COR-L47 (cell line): ENCODE results near the gene RGCC.

Source experiments
- DNase-seq: peaks from one replicate; lab custom pipeline; 2025; lab: John Stamatoyannopoulos, UW

Gene RGCC

DNA sequence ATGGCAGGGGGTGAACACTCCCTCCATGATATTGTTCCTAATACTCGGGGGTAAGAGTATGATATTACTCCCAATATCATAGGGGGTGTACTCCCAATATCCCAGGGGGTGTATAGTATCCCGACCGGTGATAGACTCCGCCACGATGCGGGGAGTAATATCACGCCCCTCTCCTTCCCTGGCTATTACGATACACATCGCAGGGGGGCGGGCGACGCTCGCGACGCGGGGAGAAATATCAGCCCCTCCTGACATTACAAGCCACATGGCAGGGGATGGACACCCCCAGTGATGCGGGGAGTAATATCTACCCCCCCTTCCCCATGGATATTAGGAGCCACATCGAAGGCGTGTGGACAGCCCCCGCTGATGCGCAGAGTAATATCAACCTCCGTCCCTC lies 3.2 kb upstream of the RGCC start:
- no peak for DNase-seq

DNA sequence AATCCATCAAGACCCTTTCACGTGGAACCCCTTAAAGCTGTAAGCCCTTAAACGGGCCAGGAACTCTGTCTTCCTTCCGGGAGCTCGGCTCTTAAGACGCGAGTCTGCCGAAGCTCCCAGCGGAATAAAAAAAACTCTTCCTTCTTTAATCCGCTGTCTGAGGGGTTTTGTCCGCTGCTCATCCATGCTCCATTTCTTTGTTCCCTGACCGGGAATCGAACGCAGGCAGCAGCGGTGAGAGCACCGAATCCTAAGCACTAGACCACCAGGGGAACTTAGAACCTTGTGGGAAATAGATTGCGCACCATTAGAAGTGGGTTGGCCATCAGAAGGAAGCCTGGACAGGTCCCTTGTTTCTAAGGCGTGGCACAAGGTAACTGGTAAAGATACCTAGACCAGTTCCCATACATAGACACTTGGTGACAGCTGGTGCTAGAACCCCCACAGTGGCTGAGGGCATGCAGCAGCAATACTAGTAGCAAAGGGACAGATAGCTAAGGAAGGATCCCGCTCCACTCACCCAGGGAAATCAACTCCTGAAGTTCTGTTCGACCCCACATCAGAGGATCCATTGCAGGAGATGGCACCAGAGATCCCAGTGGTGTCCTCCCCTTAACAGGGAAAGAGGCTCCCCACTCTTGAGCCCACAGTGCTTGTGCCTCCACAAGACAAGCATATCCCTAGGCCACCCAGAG lies 1.5 kb upstream of the RGCC start:
- no peak for DNase-seq

DNA sequence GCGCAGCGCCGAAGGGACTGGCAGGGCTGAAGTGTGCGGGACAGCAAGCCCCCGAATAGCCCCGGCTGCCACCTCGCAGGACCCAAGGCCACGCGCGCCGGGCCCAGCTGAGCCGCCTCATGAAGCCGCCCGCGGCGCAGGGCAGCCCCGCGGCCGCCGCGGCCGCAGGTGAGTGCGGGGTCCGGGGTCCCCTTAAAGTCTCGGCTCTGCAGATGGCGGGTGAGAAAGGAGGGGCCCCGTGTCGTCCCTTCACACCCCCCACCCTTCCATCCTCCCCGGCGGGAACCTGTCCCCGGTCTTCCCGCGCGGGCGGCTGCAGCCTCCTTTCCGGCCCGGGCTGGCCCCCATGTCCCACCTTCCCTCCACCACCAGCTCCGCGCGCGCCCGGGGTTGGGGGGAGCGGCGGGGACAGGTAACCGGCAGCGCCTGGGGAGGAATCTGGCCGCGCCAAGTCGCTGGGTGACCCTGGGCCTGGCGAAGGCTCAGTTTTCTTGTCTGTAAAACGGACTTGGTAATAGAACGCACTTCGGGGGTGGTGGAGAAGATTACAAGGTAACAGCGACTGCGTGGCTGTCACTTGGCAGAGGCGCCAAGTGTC lies 338 bp downstream of the RGCC start:
- DNase-seq, result no peak

DNA sequence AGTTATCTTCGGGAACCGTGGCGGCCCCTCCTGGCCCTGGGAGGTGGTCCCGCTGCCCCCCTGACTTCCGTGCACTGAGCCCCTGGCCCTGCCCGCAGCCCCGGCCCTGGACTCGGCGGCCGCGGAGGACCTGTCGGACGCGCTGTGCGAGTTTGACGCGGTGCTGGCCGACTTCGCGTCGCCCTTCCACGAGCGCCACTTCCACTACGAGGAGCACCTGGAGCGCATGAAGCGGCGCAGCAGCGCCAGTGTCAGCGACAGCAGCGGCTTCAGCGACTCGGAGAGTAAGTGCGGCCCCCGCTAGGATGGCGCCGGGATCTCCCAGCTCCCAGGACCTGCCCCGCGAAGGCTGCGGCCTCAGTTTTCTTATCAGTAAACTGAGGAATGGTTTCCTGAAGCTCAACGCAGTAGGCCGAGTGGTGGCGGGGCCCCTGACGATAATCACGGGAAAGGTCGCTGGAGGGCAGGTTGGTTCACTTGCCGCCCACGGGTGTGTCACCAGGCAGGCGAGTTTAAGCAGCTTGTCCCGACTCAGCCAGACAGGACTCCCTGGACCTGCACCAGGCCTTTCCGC lies 924 bp downstream of the RGCC start:
- DNase-seq, result peak; percentile 32

DNA sequence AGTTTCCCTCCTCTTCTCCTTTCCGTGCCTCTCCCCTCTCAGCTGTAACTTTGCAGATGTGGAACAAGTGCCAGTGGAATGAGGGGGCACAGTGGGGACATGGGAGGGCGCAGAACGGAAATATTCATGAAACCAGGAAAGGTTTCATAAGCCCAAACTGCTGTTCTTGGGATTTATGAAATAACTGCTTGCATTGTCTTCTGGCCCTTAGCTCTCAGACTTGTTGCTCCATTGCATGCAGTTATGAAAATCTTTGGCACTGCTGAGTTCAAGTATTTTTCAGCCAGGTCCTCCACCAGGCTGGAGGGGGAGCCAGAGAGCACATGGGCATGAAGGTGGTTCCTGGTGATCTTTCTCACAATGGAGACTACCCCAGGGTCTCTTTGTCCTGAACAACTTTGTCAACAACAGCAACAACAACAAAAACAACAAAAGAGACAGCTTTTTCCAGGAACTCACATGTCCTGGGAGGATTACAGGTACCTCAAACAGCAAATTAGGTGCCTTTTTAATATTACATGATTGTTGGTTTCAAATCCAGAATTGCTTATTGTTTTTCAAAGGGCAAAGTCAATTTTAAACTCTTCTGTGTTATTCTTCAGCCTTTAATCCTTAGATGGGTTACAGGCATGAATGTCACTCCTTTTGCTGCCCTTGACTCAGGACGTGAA lies 1.5 kb downstream of the RGCC start:
- DNase-seq, result no peak

DNA sequence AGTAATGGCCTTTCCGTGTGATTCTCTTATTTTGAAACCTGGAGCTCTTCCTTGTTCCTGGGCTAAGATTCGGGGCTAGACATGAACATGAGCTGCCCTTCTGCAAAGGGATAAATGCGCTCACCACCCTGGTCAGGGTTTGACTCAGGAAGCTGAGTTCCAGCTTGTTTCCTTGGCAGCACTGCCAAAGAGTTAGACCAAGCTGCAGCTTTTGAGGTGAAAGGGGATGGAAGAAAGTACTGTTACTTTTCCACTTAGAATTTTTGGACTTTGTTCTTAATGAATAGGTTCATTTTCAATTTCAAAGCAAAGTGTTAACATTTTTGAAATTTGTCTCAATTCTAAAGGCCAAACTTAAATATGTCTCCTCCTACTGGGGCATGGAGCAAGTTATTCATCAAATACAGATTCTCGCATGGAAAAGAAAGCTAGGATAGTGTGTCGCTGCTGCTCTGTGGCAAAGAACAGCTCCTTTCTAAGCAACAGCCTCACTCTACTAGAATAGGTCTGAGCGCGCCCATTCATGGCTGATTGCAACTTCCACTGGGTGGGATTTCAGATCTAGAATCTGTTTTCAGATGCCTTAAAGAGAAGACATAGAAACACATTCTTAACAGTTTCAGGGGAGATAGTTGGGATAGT lies 2.2 kb downstream of the RGCC start:
- DNase-seq, result no peak

DNA sequence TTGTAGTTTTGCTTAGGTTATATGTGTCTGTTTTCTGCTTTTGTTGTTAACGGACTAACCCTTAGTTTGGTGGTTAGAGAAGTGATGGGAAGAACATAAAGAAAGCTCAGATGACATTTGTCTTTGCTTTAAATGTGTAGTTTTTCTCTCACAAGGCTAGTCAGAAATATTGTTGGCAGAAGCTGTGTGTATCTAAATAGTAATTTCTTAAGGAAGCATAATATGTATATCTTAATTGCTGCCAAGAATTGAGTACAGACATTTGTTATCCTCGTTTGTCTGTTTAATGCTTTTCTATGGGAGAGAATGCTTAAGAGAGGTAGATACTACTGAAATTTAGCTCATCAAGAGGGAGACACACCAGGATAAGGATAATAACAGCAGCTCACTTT lies 2.7 kb downstream of the RGCC start:
- no peak for DNase-seq

DNA sequence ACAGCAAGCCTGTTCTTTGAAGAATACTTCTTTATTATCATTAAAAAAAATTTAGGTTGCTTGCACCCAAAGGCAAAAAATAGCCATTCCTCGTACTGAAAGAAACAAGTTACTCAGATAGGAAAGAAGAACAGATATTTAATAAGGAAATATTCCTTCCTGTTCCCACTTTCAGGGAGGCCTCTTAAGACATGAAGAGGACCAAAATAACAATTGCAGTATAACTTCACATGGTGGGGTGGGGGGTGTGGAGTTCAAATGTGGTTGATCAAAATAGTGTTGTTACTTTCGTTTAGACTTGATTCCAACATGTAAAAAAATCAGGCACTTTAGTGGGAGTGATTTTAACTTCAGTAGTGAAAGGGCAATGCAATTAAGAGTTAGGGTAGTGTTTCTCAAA lies 3.6 kb downstream of the RGCC start:
- no peak for DNase-seq

DNA sequence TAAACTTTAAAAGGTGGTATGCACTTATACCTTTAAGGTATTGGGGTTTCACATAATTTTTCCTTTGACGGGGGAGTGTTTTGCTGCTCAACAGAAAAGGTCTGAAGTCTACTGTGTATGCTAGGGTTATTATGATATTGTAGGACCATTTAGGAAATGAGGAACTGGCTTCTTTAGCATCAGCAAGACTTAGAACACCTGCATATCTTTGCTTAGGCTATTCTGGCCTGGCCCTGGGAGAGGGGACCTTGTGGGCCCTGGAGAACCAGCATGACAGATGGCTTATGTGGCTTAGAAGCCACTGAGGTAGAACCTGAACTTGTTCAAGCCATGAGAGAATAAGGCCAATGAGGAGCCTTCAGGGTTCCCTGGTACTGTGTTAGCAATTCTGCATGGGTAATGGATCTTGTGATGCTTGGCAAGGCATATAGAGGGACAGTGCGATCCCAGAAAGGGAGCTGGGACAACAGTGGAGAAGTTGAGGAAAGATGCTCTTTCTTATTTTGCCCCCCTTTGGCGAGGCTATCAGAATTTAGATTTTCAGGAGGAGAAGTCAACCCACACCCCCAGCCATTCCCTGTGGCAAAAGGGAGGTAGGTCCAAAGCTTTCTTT lies 4.3 kb downstream of the RGCC start:
- DNase-seq, result no peak

DNA sequence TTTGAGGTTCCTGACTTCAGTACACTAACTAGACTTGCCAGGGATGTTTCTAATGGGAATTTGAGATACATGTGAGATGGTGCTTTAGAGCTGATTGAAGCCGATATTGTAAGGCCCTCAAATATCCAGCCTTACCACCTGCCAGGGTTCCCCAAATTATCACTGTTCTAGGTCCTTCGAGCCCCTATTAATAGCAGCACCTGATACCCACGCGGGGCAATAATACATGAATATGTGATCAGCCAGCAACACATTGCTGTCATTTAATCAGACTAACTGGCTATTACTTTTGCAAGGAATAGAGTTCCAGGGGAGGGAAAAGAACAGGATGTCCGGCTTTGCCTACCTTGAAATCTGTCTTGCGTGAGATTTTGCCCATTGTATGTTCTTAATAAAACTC lies 5.1 kb downstream of the RGCC start:
- no peak for DNase-seq

DNA sequence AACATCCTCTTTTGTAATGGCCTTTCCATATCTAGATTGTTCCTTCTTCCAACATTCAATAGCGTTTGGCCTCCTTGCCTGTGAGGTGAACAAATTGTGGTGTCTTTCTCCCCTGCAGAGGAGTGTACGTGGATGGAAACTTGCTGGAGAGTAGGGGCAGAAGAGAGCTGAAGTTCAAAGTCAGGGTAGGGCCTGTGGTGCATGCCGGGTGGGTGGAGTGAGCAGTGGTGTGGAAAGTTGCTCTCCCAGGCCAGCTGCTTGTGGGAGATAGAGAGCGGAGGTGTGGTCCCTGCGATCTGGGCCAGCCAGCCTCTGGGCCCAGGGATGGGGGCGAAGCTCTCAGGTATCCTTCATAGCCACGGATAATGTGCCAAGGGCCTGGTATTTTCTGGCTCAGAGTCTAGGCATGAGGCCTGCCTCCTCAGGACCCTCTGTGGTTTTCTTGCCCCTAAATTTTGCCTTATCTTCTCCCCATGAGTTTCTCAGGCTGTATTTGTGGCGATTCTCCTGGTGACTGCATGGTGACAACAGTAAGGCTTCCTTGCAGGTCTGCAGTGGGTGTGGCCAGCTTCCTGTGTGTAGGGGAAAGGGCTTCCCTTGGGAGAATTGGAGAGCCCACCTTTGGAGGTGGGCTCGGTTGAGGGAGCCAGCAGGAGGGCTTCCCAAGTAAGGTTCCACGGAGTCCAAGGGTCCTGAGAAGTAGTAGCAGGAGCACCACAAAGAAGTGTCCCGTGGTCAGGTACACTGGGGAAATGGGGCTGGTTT lies 6.7 kb downstream of the RGCC start:
- no peak for DNase-seq

DNA sequence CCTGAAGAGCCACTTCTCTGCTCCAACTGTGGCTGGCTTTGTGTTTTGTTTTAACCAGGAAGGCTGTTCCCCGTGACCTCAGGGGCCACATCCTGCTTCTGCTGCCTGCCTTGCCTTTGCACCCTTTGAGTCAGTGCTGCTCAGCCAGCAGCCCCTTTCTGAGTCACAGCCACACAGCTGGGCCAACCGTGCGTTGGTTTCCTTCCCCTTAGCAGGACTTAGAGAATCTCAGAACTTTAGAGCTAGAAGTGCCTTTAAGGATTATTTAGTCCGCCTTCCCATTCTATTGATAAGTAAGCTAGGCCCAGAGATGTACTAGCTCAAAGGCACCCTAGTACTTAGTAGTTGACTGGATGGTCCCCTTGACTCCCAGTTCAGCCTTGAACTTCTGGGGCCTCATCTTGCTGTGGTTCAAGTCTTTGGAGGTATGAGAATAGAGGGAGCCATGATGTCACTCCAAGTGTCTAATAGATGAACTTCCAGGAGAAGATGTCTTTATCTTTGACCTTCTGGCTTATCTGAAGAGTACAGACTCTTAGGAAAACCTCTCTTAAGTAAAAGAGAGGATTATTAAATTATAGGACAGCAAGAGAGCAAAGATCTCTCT lies 8.0 kb downstream of the RGCC start:
- DNase-seq, result no peak

DNA sequence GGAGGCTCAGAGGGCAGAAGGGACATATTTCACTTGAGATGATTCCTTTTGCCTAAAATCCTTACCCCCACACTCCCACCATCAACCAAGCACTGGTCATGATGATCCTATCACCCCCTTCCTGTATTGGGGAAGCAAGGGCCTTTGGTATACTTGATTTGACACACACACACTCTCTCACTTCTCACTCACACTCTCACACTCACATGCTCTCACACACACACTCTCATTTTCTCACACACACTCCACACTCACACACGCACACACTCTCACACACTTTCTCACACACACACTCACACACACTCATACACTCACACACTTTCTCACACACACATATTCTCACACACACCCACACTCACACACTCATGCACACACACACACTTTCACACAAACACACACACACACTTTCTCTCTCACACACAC lies 8.6 kb downstream of the RGCC start:
- no peak for DNase-seq

DNA sequence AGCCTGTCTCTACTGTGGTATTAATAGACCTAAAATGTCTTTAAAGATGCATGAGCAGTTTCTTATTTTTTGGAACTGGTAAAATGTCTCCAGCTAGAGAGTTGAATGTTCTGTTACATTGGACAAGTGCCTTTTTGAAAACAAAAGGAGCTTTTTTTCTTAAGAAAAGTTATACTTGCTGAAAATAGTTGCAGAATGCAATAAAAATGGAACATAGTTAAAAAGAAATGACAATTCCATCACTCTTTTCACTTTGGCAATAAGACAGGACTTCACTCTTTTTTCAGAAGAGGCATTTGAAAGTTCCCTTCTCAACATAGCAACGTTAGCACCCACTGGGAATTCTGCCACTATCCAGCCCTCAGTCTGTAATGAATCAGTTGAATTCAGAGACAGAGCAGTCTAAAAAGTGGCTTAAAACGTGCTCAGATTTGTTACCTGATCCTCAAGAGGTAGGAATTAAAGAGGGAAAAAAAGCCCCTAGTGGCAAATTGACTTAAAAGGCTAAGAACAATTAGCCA lies 10.1 kb downstream of the RGCC start:
- no peak for DNase-seq

DNA sequence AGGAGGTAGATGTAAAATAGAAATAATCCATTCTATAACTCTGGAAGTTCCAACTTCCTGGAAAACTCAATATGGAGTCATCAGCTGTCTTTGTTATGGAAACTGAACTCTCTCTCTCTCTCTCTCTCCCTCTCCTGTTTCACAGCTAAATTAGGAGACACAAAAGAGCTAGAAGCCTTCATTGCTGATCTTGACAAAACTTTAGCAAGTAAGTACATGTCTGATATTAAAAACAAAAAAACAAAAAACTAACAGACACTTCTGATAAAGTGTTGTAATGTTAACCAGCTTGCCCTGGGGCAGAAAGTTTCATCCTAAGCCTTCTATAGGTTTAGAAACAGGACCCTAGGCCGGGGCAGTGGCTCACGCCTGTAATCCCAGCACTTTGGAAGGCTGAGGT lies 11.3 kb downstream of the RGCC start:
- no peak for DNase-seq

DNA sequence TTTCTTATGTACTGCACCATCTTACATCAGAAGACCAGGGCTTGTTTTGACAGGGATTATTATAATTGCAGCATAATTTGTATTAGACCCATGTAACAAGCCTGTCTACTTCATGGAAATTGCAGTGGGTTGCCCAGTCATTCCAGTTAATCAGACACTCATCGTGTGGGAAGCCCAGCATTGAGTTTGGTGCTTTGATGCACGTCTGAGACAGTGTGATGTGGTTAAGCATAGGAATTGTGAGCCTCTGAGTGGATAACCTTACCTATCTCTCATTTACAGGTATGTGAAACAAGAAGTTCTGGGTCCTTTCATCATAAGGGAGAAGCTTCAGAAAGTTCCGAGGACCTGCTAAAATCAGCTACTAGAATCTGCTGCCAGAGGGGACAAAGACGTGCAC lies 12.8 kb downstream of the RGCC start:
- no peak for DNase-seq

DNA sequence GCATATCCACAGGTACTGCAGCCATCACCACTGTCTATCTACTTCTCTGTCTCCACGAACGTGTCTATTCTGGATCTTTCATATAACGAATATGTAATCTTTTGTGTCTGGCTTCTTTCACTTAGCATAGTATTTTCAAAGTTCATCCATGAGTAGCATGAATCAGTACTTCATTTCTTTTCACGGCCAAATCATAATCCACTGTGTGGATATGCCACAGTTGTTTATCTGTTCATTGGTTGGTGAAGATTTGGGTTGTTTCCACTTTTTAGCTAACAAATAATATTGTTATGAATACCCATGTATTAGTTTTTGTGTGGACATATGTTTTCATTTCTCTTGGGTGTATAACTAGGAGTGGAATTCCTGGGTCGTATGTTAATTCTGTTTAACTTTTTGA lies 14.4 kb downstream of the RGCC start:
- DNase-seq, result no peak

DNA sequence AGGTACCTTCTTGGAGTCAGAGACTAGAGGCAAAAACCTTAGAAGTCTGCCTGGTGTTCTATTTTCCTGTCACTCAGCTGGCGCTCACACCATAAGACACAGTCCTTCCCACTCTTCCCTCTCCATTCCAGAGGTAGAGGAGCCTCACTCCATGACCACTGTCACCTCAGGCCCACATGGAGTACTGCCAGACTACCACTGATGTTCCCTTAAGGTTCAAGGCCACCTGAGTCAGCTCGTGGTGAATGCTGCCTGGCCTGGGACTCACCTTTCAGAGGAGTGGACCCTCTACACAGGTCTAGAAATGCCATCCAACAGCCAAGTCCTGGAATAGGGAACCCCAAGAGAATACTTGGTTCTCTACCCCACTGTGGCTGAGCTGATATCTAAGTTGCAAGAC lies 29.9 kb downstream of the RGCC start:
- DNase-seq, result no peak

DNA sequence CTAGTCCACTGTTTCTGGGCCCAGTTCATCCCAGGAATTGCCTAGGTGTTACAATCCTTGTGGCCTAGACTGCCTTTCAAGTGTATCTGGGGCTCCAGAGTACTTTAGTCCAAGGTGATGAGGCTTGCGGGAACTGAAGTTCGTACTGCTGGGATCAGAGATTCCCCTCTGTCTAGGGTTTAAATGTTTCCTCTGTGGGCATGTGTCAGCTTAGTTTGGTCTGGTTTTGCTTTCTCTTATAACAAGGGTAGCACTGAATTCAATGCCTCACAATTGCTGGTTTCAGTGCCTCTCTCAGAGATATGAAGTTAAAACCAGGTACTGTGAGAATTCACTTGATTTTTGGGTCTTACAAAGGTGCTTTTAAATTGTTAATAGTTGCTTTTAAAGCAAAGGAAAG lies 30.8 kb downstream of the RGCC start:
- no peak for DNase-seq

DNA sequence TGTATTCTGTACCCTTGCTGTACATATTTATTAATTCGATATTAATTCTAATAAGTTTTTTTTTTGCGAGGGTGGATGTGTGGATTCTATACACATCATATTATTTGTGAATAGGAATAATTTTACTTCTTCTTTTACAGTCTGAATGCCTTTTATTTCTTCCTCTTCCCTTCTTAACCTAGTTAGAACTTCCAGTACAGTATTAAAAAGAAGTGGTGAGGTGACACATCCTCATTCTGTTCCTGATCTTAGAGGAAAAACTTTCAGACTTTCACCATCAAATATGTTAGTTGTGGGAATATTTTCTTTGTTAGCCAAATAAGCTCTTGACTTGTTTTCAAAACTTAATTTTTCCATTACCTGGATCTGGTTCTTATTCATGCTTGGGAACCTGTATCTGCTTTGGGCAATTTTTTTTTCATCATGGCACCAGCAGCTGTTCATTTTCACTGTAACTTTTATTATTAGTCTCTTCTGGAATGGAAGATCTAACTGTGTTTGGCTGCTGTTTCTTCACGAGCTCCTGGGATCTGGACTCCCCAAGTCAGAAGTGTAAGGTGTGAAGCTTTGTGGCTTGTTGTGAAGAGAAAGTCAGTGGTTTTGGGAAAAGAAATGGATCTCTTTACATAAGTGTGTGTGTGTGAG lies 33.1 kb downstream of the RGCC start:
- DNase-seq, result no peak
